CD14-positive monocyte (primary cell): ENCODE data around the gene GLT6D1. TPM values are rescaled to one million over a fixed set of nuclear protein-coding genes. Genes with fewer than 3 reads are reported as not detected.

Experiments used
- DNase-seq, 3 donors: peaks; one replicate each; pipeline ENCODE4 v3.0.0-alpha.2; 2011 to 2022
- H2AFZ ChIP-seq: 2 replicates; pipeline ENCODE4 v1.6.0; 2012; ENCODE audit warnings: mild to moderate bottlenecking, low read depth, low read length, inconsistent platforms; ENCODE audit not compliant: insufficient read depth, poor library complexity, severe bottlenecking
- H3K27ac ChIP-seq, 2 donors: 1 replicate in 1 of 2; 2 replicates in 1 of 2; pipeline ENCODE4 v1.5.1; 2012 to 2013; ENCODE audit warnings: low read length in 2 of 2, control low read depth in 1 of 2, inconsistent platforms in 1 of 2, low read depth in 1 of 2, mild to moderate bottlenecking in 1 of 2
- H3K27me3 ChIP-seq, 2 donors: one replicate each; pipeline versions ENCODE4 v1.6.0 to v1.6.1; 2011 to 2013; ENCODE audit warnings: low read length in 2 of 2; ENCODE audit not compliant: control insufficient read depth in 2 of 2, insufficient read depth in 2 of 2
- H3K36me3 ChIP-seq, 2 donors: replicated peaks in 1 of 2; 1 replicate in 1 of 2; 2 replicates in 1 of 2; pipeline versions ENCODE4 v1.5.1 to v1.6.1; 2012 to 2013; ENCODE audit warnings: low read length in 2 of 2, control low read depth in 1 of 2, inconsistent platforms in 1 of 2, mild to moderate bottlenecking in 1 of 2; ENCODE audit not compliant: insufficient read depth in 2 of 2, control insufficient read depth in 1 of 2
- H3K4me1 ChIP-seq, 2 donors: 1 replicate in 1 of 2; 2 replicates in 1 of 2; pipeline versions ENCODE4 v1.5.1 to v1.6.1; 2012 to 2013; ENCODE audit warnings: low read length in 2 of 2, control low read depth in 1 of 2, inconsistent platforms in 1 of 2, mild to moderate bottlenecking in 1 of 2, moderate library complexity in 1 of 2; ENCODE audit not compliant: insufficient read depth in 2 of 2, control insufficient read depth in 1 of 2
- H3K4me2 ChIP-seq: replicated peaks from 2 replicates; pipeline ENCODE3; 2012; ENCODE audit warnings: low read length, moderate library complexity, mild to moderate bottlenecking; ENCODE audit not compliant: poor library complexity, severe bottlenecking; ENCODE audit errors: extremely low read depth
- H3K4me3 ChIP-seq, 3 experiments: fragments of 200-600 bp in 1 of 3; sonication (generic) in 1 of 3; replicated peaks in 1 of 3; 1 replicate in 2 of 3; 2 replicates in 1 of 3; pipeline ENCODE4 v1.5.1; 2011 to 2013; ENCODE audit warnings: low read length in 3 of 3, mild to moderate bottlenecking in 3 of 3, control low read depth in 2 of 3, low read depth in 2 of 3, inconsistent platforms in 1 of 3, moderate library complexity in 1 of 3
- H3K79me2 ChIP-seq: 2 replicates; pipeline ENCODE4 v1.6.0; 2012; ENCODE audit warnings: mild to moderate bottlenecking, control low read depth, inconsistent platforms, low read length, moderate library complexity; ENCODE audit not compliant: insufficient read depth
- H3K9ac ChIP-seq: 2 replicates; pipeline ENCODE4 v1.6.0; 2017; ENCODE audit warnings: low read length, mild to moderate bottlenecking; ENCODE audit not compliant: insufficient read depth, poor library complexity, severe bottlenecking
- H3K9me3 ChIP-seq, 2 donors: replicated peaks in 1 of 2; 1 replicate in 1 of 2; 2 replicates in 1 of 2; pipeline versions ENCODE4 v1.5.1 to v1.6.1; 2012 to 2013; ENCODE audit warnings: low read length in 2 of 2, control low read depth in 1 of 2; ENCODE audit not compliant: control insufficient read depth in 1 of 2, insufficient read depth in 1 of 2
- H4K20me1 ChIP-seq: 2 replicates; pipeline ENCODE4 v1.6.0; 2012; ENCODE audit warnings: mild to moderate bottlenecking, low read length, control low read depth, moderate library complexity; ENCODE audit not compliant: insufficient read depth
- H3K27ac Mint-ChIP-seq, 7 donors: one replicate each; pipeline ENCODE4 v1.8.0; 2020; ENCODE audit warnings: mild to moderate bottlenecking in 7 of 7, mixed read lengths in 7 of 7, moderate library complexity in 6 of 7, inconsistent platforms in 2 of 7
- H3K27me3 Mint-ChIP-seq, 3 donors: one replicate each; pipeline ENCODE4 v1.8.0; 2021 to 2022; ENCODE audit warnings: low read depth in 3 of 3, mild to moderate bottlenecking in 3 of 3, mixed read lengths in 3 of 3, moderate library complexity in 3 of 3, inconsistent platforms in 1 of 3
- H3K36me3 Mint-ChIP-seq, 2 donors: one replicate each; pipeline ENCODE4 v1.8.0; 2020; ENCODE audit warnings: mixed read lengths in 2 of 2, inconsistent platforms in 1 of 2, mild to moderate bottlenecking in 1 of 2
- H3K4me1 Mint-ChIP-seq: one replicate; pipeline ENCODE4 v1.8.0; 2020; ENCODE audit warnings: mild to moderate bottlenecking, mixed read lengths
- H3K4me3 Mint-ChIP-seq, 2 donors: one replicate each; pipeline ENCODE4 v1.8.0; 2020; ENCODE audit warnings: mild to moderate bottlenecking in 2 of 2, mixed read lengths in 2 of 2, moderate library complexity in 1 of 2
- H3K9me3 Mint-ChIP-seq, 7 donors: one replicate each; pipeline ENCODE4 v1.8.0; 2020 to 2022; ENCODE audit warnings: mixed read lengths in 7 of 7, mild to moderate bottlenecking in 6 of 7, moderate library complexity in 6 of 7, inconsistent platforms in 2 of 7
- WGBS: methylation state at CpG from one replicate; pipeline ENCODE4 v1.1.5; 2013; ENCODE audit warnings: missing lambda C conversion rate; ENCODE audit not compliant: insufficient coverage; 5-methylcytosine and 5-hydroxymethylcytosine counted together
- intact Hi-C, 2 donors: fragments of 100-400 bp; cut with micrococcal nuclease; formaldehyde crosslinking; loops; one replicate each; pipeline versions ENCODE4 v1.15.0 to v1.15.1; 2023
- polyA plus RNA-seq, 3 donors: library from polyadenylated mRNA; depleted of rRNA in 1 of 3; unstranded in 2 of 3; stranded (reverse) in 1 of 3; fragments of 300-500 nt in 2 of 3; fragments of >200 nt in 1 of 3; fragmentation: Illumina TruSeq in 2 of 3; gene quantifications; 1 replicate in 2 of 3; 2 replicates in 1 of 3; pipeline ENCODE4 v1.2.3, GENCODE V29; 2012 to 2021
- TF ChIP-seq, protein P1 (sequence below): fragments of 200-600 bp; IDR thresholded peaks from one replicate; pipeline ENCODE4 v1.8.0; 2022; ENCODE audit warnings: antibody characterized with exemption, mild to moderate bottlenecking

The GLT6D1 gene
- polyA plus RNA-seq, 3 donors: not detected

- Histone ChIP-seq H3K9ac (no peak overlapping the region), H3K27me3 (no peaks in the 10 kb centered on the region)
Measured at GRCh38 chr9:135617991-135618411, 21.3 kb downstream of the GLT6D1 start.

GRCh38 chr9:135617538-135617900, 21.8 kb downstream of the GLT6D1 start:
- no peak overlapping the region for H3K4me3 Mint-ChIP-seq
- H3K27me3 ChIP-seq: no peaks in the 10 kb centered on the region
- no peaks in the 10 kb centered on the region for H3K4me1 ChIP-seq
- H3K9ac ChIP-seq: no peak overlapping the region
- peaks cover 0 to 3% (median 0%) of the 10 kb centered on the region in 7 donors for H3K9me3 Mint-ChIP-seq
- H2AFZ ChIP-seq: no peak overlapping the region
- no peaks in the 10 kb centered on the region for H4K20me1 ChIP-seq
- no peaks in the 10 kb centered on the region for H3K4me1 Mint-ChIP-seq
- no peak overlapping the region for H3K27ac Mint-ChIP-seq
- H3K4me3 ChIP-seq: no peak overlapping the region
- H3K79me2 ChIP-seq: no peaks in the 10 kb centered on the region
- H3K4me2 ChIP-seq: no peak overlapping the region
- H3K27me3 Mint-ChIP-seq: peaks cover 2 to 4% (median 4%) of the 10 kb centered on the region in 3 donors
- no peaks in the 10 kb centered on the region for H3K36me3 ChIP-seq
- TF ChIP-seq, protein P1, sequence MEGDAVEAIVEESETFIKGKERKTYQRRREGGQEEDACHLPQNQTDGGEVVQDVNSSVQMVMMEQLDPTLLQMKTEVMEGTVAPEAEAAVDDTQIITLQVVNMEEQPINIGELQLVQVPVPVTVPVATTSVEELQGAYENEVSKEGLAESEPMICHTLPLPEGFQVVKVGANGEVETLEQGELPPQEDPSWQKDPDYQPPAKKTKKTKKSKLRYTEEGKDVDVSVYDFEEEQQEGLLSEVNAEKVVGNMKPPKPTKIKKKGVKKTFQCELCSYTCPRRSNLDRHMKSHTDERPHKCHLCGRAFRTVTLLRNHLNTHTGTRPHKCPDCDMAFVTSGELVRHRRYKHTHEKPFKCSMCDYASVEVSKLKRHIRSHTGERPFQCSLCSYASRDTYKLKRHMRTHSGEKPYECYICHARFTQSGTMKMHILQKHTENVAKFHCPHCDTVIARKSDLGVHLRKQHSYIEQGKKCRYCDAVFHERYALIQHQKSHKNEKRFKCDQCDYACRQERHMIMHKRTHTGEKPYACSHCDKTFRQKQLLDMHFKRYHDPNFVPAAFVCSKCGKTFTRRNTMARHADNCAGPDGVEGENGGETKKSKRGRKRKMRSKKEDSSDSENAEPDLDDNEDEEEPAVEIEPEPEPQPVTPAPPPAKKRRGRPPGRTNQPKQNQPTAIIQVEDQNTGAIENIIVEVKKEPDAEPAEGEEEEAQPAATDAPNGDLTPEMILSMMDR: no peak
- H3K9me3 ChIP-seq: no peaks in the 10 kb centered on the region
- WGBS: 88% methylated on average over 13 of the region's 13 CpGs
- intact Hi-C loops: no loop called here
- DNase-seq: no peak
- no peak overlapping the region for H3K27ac ChIP-seq
- H3K36me3 Mint-ChIP-seq: no peaks in the 10 kb centered on the region

More at GRCh38 chr9:135617991-135618411, 21.3 kb downstream of the GLT6D1 start:
- no peak for DNase-seq
- Mint-ChIP-seq H3K36me3 (no peaks in the 10 kb centered on the region), H3K9me3 (peaks cover 0 to under 1% (median 0%) of the 10 kb centered on the region in 7 donors), H3K4me1 (no peaks in the 10 kb centered on the region), H3K4me3 (no peak overlapping the region), H3K27me3 (peaks cover 2 to 5% (median 4%) of the 10 kb centered on the region in 3 donors), H3K27ac (no peak overlapping the region)
- Histone ChIP-seq H3K9me3 (no peaks in the 10 kb centered on the region), H3K4me1 (no peaks in the 10 kb centered on the region), H4K20me1 (no peaks in the 10 kb centered on the region), H2AFZ (no peak overlapping the region), H3K36me3 (no peaks in the 10 kb centered on the region), H3K27ac (no peak overlapping the region), H3K4me2 (no peak overlapping the region), H3K79me2 (no peaks in the 10 kb centered on the region), H3K4me3 (no peak overlapping the region)
- WGBS: 89% methylated on average over 13 of the region's 13 CpGs
- intact Hi-C loops: no loop called here
- TF ChIP-seq, protein P1: no peak
